GM19238 (cell line): Measurements from ENCODE around the gene PRPS1L1.

ENCODE experiments used
- DNase-seq: peaks from one replicate; pipeline ENCODE4 v3.0.0; 2011; ENCODE audit warnings: low spot score; ENCODE audit not compliant: insufficient read length

PRPS1L1 gene

DNA sequence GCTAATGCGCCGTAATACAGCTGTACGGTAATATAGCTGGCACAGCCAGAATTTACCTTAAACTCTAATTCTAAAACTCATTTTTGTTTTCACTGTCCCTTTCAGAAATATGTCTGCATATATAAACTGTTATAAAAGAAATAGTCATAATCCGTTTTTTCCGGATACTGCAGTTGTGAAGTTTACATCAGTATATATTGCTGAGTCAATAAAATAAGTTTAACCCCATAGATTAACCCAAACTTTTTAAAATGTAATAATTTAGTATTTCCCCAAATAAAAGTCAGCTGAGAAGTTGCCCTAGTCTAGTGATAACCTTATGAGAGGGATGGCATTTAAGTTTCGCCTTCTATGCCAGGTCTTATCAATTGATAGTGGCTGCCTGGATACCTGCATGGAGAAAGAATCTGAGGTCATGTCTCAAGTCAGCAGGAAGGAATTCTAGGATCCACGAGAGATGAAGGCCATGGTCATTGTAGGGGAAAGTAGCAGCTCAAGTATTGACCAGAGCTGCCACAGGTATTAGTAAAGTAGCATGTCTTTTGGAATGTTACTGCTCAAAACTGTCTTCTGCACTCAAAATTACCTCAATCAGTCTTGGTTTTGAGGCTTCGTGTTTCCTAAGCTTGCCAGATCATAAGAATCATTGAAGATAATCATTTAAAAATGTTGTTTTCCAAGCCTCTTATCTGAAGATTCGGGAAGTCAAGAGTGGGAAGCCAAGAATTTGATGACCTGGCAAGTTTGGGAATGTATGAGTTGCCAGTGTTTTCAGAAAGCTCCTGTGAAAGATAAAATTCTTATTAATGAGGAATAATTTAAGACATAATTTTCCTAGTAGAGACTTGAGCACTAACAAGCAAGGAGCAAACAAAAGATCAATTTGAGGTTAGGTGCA lies 10.8 kb downstream of the PRPS1L1 start:
- DNase-seq = no peak

DNA sequence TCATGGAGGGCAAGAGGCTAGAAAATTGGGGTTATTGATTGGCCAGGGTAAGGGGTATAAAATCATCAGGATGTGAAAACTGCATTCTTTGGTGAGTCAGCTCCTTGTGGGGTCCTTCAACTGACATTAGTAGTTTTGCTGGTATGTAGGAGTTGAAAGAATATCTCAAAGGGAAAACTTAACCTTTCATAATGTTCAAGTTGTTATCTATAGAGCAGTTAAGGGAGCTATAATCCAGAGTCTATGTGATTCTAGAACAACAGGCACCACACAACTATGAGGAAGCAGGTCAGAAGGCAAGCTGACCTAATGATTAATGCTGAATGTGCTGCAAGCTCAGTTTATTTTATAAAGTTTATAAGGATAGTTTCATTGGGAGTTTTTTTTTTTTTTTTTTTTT lies 13.7 kb downstream of the PRPS1L1 start:
- DNase-seq = no peak

DNA sequence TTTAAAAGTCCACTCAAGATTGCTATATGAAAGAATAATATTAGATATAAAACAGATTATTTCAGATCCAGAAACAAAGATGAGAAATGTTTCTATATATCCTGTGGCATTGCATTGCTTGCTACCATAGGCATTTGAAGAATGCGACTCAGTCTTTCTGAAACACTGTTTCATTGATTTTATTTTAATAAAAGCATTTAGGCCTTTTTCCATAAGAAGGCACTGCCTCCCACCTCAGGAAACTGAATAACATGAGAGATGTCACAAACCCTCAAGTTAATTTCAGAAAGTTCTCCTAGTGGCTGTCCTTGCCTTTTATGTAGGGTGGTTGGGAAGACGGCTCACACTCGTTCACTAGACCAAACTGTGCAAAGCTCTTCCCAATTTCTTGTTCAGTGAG lies 23.3 kb downstream of the PRPS1L1 start:
- no peak for DNase-seq

DNA sequence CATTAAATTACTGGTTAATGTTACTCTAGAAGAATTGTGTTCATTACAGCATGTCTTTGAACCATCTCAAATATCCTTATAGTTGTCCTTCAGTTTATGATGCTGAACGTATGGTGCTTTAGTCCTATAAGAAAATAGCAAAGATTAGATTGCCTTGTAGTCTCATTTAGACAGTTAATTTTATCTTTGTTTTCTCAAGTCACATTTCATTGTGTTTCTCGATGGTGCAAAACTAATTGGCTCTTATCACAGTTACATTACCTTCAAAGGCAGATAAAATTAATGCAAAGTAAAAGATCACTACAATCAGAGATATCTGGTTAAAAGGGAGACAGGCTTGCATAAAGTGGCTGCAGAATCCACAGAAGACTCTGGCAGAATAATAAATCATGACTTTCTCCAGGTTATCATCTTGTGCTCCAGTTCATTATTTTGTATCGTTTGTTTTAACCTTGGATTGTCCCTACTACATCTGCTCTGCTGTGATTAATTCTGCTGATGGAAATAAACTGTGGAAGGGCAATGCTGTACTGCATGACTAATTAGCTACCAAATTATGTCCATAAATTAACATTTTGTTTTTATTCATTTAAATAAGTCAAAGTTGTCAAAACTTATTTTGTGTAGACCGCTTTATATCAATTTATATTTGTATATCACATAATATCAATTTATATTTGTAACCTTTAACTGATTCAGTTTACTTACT lies 24.2 kb downstream of the PRPS1L1 start:
- no peak for DNase-seq

DNA sequence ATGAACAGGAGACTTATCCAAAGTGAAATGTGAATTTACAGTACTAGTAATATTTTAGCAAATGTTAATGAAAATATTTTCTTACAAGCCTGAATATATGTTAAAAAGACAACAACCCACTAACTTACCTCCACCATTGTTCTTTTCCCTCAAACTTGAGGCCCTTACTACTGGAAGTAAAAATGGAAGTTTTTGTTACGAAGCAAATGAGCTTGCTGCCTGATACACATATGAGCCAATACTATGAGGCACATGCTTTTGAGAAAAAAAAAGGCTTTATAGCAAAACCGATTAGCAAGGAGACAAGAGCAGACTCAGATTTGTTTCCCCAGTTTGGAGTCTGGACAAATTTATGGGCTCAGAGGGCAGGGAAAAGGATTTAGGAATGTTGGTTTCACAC lies 29.0 kb downstream of the PRPS1L1 start:
- no peak for DNase-seq

DNA sequence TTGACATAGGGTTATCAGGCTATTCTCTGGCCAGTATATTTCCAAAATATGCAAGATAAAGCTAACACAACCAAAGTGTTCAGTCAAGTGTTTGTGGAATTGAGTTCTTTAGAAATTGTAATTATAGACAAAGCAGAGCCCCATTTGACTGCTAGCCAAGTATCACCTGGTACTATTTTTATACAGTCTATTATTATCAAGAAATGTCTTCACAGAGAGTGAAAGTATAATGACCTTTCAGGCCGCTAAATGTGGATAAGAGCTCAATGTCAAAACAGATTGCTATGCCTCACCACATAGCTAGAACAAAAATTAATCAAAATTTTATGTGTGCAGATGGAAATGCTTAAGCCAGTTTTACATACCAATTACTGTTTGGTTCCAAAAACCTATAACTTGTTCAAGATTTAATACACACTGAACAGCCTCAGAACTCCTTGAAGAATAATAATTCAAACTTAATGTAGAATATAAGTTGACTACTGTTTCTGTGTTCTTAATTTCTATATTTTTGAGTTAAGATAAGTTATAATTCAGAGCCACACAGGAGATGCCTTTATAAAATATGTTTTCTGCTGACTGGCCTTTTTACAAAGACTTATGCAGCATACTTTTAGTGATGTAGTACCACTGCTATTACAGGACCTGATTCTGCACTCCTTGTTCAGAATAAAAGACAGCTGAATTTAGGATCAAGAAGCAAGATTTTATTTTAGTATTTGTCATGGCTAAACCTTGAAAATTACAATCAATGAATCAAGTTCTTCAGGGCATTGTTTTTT lies 31.0 kb downstream of the PRPS1L1 start:
- DNase-seq = no peak

DNA sequence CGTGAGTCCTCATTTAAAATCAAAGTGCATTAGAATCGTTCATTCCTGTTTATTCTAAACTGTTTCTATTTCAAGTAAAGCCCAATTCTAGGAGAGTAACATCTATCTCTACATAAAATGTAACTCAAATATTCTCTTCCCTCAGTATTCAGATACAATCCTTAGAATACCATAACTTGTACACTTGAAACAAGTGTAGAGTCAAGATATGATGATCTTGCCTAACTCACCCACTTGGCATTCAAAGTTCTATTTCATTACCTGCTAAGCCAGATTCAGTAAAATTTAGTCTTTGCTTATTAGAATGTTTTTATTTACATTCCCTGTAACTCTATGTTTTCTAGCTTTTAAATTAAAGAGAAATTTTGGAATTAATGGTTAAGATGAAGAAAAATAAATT lies 31.6 kb downstream of the PRPS1L1 start:
- DNase-seq = no peak

DNA sequence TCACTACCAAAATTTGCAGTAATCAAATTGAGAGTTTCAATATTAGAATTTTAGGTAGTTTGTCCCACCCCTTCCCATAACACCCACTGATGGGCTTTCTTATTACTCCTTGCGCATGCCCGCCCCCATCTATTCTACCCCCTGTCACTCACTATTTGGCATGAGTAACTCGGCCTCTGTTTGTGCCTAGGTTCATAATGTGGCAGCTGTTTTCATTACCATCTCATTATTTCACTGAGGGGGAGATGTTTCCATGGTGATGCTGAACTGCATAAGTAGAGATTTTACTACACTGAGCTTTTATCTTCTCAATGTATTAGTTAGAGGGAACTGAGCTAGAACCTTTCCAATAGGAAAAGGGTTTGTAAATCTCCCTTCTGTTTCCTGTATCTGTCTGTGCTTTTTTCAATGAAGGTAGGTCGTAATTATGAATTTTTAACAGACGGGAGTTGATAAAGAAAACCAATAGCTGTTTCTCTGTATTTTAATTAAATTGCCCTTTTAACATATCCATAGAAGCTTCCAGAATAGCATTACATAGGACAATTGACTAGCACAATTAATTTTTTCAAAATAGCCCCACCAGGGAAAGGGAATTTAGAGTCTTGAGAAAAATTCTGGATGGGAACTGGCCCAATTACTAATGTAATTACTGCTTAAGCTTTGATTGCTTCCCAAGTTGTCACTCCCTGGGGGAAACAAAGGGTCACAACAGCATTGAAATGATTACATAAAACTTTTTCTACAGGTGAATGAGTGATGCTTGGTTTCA lies 33.4 kb downstream of the PRPS1L1 start:
- DNase-seq = no peak

DNA sequence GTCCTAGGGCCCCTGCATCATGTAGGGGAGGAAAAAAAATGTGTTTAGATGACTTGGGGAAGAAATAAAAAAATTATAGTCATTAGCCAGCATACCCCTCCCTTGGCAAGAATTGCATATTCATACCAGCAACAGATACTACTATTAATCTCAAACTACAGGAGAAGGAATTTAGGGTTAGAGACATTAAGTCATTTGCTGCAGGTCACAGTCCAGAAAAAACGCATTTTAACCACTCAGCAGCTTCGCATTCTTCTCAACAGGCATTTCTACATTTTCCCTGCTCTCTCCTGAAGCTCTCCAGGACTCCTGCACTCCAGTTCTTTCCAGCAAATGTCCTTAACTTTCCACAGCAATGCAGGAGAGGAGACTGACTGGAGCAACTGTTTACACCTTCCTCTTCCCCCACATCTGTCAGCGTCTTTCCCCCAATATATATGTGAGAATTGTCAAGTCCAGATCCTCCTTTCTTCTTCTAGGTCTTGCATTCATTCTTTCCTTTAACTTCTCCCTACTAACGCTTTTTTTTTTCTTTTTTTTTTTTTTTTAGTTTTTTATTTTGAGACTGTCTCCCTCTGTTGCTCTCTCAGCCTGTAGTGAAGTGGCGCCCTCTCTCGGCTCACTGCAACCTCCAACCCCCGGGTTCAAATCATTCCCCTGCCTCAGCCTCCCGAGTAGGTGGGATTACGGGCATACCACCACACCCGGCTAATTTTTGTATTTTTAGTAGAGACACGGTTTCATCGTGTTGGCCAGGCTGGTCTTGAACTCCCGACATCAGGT lies 35.6 kb downstream of the PRPS1L1 start:
- no peak for DNase-seq

DNA sequence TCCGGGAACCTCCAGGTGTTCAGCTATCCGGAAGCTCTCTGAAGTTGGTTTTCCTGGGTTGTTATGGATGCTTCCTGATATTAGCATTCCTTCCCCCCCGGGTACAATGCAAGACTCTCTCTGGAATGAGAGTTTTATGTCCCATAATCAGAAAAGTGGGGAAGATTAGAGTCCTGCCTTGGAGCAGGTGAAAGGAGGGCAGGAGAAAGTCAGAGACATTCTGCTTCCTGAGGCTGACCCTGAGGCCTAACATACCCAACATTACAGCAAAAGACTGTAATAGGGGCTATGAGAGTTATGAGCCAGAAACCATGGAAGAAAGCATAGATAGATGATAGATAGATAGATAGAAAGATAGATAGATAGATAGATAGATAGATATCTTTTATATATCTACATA lies 36.9 kb downstream of the PRPS1L1 start:
- no peak for DNase-seq

DNA sequence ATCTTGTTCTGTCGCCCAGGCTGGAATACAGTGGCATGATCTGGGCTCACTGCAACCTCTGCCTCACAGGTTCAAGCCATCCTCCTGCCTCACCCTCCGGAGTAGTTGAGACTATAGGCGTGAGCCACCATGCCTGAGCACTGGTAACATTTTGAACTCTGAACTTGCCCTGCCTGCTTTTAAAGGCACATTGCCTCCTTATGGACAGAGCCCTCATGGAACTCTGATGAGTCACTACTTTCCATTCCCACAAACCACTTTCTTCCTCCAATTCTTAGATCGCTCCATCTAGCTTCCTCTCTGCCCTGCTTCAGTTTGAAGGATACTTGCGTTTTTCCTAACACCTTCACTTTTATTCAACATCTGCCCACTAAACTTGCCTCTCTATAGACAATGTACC lies 38.1 kb downstream of the PRPS1L1 start:
- no peak for DNase-seq

DNA sequence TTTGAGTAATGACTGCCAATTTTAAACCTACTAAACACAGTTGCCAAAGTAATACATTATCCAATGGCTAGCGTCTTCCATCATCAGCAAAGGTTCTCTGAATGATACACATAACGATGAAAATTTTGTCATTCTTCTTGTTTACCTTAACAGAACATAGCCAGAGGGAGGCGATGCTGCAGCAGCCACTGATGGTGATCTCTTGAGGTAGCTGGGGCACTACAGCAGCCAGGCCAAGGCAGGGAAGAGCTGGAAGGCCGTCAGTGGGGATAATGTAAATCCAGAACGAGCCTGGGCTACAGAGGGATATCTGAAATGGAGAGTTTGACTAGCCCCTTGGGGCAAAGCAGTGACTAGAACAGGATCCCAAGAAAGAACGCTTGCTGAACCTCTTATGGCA lies 38.8 kb downstream of the PRPS1L1 start:
- DNase-seq = no peak

DNA sequence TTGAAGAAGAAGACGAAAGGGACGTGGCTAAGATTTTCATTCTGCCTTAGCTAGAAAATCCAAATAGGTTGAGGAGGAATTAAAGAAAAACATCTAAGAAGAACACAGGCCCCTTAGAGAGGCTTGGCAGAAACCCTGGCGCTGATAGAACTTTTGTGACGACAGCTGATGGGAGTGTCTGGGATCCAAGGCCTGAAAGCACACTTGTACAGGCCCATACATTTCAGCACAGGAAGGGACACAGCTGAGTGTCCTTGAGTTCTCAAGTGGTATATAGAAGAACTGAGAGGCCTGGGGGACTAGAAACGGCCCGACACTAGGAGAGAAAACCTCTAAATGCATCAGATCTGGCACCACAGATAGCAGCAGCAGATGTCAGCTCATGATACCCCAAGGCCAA lies 39.5 kb downstream of the PRPS1L1 start:
- no peak for DNase-seq

DNA sequence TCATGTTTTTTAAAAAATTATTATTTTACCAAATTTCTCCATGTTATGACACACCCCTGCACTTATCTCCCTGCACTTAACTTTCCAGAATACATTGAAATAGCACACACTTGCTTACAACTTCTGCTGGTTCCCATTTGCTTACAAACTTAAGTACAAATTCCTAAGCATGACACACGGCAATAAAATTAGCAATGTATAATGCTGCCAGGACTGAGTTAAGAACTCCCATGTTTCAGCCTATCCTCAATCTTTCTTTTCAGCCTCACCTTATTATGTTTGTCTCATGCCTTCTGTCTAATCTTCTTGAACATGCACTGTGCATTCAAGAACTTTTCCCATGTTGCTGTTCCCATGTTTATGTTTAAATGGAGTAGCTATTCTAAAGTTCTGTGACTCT lies 40.8 kb downstream of the PRPS1L1 start:
- no peak for DNase-seq

DNA sequence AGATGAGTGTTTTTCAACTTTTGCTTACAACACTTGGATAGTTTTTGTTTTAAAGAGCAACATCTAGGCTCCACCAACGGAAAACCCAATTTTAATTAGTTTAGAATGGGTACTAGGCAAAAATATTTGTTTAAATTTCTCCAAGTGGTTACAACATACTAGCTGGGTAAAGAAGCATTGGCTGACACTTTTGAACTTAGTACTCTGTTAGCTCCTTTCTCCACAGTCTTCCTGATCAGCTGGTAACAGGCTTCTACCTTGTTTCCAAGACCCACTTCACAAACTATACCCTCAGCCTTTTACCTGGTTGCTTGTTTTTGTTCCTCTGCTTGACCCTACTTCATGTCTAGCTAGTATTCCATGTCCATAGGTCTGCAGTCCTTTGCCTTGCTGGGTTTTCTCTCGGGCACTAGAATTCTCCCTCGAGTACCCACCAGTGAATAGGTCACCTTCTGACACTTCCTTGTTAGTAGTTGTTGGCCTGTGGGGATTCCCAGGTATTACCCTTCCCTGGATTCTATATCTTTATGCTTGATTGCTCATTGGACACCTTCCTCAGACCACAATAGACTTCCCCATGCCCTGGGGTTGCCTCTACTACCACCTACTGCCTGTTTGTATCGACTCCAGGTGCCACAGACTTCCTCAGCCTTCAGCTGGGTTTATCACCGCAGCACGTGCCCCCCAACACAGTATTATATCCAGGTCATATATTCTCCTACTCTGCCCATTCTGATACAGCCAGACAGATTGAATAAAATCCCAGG lies 42.0 kb downstream of the PRPS1L1 start:
- DNase-seq = no peak

DNA sequence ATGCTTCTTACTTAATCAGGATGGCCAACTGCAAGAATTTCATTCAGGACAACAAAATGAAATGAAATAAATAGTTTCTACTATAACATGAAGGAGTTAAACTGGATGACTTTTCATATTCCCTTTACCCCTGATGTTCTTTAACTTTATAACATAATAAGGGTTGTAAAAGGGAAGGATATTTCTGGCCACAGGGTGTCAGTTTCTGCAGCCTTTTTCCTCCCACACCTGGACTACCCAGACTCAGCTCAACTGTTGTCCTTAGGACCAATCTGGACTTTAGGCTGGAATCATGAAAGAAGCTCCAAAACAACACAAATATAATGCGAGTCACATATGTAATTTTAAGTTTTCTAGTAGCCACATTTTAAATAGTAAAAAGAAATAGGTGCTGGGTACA lies 43.4 kb downstream of the PRPS1L1 start:
- DNase-seq = no peak

DNA sequence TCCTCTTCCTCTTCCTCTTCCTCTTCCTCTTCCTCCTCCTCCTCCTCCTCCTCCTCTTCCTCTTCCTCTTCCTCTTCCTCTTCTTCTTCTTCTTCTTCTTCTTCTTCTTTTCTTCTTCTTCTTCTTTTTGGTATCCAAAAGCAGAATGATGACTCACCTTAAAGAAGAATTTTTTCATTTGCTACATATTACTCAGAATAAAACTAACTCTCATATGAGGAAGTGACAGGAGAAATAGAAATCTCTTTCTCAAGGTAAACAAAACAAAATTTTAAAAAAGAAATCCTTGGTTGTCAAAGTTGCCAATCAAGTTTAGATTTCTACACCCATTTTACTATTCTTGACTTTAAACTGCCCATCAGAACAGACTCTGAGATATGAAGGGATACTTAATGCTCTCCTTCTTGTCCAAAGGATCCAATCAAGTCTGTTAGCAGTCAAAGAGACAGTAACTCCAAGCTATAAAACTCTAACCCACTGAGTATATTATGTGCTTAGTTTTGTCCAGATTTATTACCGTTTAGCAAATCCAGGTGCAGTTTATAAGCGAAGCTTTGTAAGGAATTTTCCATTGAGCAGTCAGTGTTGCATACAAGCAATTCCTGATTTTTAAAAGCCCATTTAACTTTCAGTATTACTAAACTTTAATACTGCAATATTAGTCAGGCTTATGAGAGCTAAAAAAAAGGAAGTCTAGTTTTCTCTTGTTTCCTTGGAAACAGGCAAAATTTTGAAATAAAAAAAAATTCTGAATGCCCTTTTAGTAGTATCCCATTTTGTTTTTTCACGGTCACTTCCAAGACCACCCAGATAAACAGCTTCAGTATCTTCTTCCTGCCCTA lies 44.2 kb downstream of the PRPS1L1 start:
- no peak for DNase-seq

DNA sequence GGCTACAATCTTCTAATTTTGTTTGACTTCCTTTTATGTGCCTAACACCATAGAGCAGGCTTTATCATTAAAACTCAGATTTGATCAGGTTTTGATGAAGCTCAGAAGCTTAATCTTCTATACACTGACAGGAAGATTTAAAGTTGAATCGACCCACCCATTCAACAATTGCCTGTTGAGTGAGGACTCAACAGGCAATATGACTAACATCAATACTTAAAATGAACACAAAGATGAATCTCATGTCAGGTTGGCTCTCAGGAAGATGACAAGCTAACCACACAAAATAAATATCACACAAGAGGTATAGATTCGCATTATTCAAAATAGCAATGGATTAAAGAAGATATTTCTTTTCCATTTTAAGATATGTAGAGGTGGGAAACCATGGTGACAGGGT lies 50.7 kb downstream of the PRPS1L1 start:
- no peak for DNase-seq
